GM12878 (cell line): ENCODE measurements around the gene SSMEM1.

Experiments used
- EP300 ChIP-seq, 2 experiments: fragments of 150-350 bp in 1 of 2; IDR thresholded peaks; 2 replicates each; pipeline ENCODE4 v1.6.1; 2011 to 2012; ENCODE audit warnings: low read depth in 2 of 2, low read length in 2 of 2, borderline replicate concordance in 1 of 2, improper control_type of control experiment in 1 of 2, inconsistent platforms in 1 of 2; ENCODE audit not compliant: control insufficient read depth in 1 of 2
- MYC ChIP-seq: IDR thresholded peaks from 2 replicates; pipeline ENCODE4 v1.6.1; 2011; ENCODE audit warnings: mild to moderate bottlenecking, low read length, moderate library complexity, inconsistent platforms; ENCODE audit not compliant: insufficient read depth, insufficient replicate concordance, insufficient read length, severe bottlenecking
- NRF1 ChIP-seq: conservative IDR thresholded peaks from 2 replicates; pipeline ENCODE4 v1.6.1; 2011; ENCODE audit warnings: mild to moderate bottlenecking, low read depth, low read length, improper control_type of control experiment
- TAF1 ChIP-seq: IDR thresholded peaks from 2 replicates; pipeline ENCODE4 v1.6.1; 2011; ENCODE audit warnings: mild to moderate bottlenecking, low read depth, low read length, borderline replicate concordance
- TF ChIP-seq, protein P1 (sequence below), 3 experiments: IDR thresholded peaks in 2 of 3; conservative IDR thresholded peaks in 1 of 3; 2 replicates each; pipeline ENCODE4 v1.5.1; 2011; ENCODE audit warnings: low read depth in 3 of 3, low read length in 3 of 3, mild to moderate bottlenecking in 3 of 3, control low read depth in 2 of 3, moderate library complexity in 2 of 3, inconsistent platforms in 1 of 3, mixed read lengths in 1 of 3; ENCODE audit not compliant: control insufficient read depth in 2 of 3, insufficient read depth in 1 of 3; ENCODE audit errors: extremely low read depth in 1 of 3

DNA sequence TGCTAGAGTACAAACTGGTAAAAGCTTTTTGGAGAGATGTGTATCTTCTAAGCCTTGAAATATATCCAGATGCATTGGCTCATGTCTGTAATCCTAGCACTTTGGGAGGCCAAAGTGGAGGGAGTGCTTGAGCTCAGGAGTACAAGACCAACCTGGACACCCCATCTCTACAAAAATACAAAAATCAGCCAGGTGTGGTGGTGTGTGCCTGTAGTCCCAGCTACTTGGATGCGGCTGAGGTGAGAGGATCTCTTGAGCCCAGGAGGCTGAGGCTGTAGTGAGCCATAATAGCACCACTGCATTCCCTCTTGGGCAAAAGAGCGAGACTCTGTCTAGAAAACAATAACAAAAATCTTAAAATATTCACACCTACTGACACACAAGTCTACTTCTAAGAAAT is 28.0 kb upstream of the SSMEM1 start:
- TF ChIP-seq NRF1 (no peak), MYC (no peak), TAF1 (no peak), EP300 (IDR thresholded peaks at IDR 0.05; ENCODE audit: borderline replicate concordance in 1 of 2, control insufficient read depth in 1 of 2, low read depth in 2 of 2, low read length in 2 of 2) (no peak)
- TF ChIP-seq, protein P1, sequence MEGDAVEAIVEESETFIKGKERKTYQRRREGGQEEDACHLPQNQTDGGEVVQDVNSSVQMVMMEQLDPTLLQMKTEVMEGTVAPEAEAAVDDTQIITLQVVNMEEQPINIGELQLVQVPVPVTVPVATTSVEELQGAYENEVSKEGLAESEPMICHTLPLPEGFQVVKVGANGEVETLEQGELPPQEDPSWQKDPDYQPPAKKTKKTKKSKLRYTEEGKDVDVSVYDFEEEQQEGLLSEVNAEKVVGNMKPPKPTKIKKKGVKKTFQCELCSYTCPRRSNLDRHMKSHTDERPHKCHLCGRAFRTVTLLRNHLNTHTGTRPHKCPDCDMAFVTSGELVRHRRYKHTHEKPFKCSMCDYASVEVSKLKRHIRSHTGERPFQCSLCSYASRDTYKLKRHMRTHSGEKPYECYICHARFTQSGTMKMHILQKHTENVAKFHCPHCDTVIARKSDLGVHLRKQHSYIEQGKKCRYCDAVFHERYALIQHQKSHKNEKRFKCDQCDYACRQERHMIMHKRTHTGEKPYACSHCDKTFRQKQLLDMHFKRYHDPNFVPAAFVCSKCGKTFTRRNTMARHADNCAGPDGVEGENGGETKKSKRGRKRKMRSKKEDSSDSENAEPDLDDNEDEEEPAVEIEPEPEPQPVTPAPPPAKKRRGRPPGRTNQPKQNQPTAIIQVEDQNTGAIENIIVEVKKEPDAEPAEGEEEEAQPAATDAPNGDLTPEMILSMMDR (IDR thresholded peaks at IDR 0.05 in 2 of 3, conservative IDR thresholded peaks at IDR 0.05 in 1 of 3; ENCODE audit: control insufficient read depth in 2 of 3, extremely low read depth in 1 of 3, insufficient read depth in 1 of 3, low read depth in 3 of 3, low read length in 3 of 3) = no peak
